ENCODE data around the gene STX12. TPM values are rescaled to one million over a fixed set of nuclear protein-coding genes. Genes with fewer than 3 reads are reported as not detected.
"Not testable (repeated sequence)": the region's sequence is repeated elsewhere in the genome, so short reads cannot be mapped to it uniquely, and the experiment has no call there.

STX12 gene
- total RNA-seq, 2 donors from 2014 or later = 22.6 to 26.7 TPM

DNA sequence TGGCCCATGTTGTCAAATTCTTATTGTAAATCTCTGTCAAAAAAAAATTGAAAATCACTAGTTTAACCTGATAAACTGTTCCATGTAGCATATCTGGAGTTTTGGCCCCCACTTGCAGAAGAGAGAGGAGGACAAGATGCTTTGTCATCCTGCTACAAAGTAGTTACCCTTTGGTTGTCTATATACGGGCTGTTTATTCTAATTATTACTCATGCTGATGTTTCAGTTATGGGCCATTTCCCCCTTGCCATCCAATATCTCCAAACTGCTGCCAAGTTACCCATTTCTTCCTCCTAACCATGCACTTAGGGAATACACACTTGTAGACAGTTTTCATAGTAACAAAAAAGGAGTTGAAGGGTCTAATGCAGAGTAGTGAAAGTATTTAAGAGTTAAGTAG is 22.6 kb downstream of the STX12 start:
- intact Hi-C loops (cut with DNase I) = no loop called here
- TF ChIP-seq POLR2A (IDR thresholded peaks at IDR 0.05) = no peak
- TF ChIP-seq, protein P1, sequence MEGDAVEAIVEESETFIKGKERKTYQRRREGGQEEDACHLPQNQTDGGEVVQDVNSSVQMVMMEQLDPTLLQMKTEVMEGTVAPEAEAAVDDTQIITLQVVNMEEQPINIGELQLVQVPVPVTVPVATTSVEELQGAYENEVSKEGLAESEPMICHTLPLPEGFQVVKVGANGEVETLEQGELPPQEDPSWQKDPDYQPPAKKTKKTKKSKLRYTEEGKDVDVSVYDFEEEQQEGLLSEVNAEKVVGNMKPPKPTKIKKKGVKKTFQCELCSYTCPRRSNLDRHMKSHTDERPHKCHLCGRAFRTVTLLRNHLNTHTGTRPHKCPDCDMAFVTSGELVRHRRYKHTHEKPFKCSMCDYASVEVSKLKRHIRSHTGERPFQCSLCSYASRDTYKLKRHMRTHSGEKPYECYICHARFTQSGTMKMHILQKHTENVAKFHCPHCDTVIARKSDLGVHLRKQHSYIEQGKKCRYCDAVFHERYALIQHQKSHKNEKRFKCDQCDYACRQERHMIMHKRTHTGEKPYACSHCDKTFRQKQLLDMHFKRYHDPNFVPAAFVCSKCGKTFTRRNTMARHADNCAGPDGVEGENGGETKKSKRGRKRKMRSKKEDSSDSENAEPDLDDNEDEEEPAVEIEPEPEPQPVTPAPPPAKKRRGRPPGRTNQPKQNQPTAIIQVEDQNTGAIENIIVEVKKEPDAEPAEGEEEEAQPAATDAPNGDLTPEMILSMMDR (IDR thresholded peaks at IDR 0.05) = no peak
- H3K4me3 ChIP-seq = no peak overlapping the region
- no peak for ATAC-seq
- WGBS, 2 donors = 58 to 61% methylated on average over 1 of the region's 1 CpG
- H3K27me3 ChIP-seq = no peaks in the 10 kb centered on the region
- DNase-seq = no peak
- H3K27ac ChIP-seq = no peak overlapping the region
- H3K9me3 ChIP-seq = no peaks in the 10 kb centered on the region
- no peaks in the 10 kb centered on the region for H3K4me1 ChIP-seq
- H3K36me3 ChIP-seq (replicated peaks in 1 of 2; ENCODE audit: insufficient read depth in 1 of 2, low read depth in 2 of 2) = peaks cover 0 to 23% of the 10 kb centered on the region in 2 donors

DNA sequence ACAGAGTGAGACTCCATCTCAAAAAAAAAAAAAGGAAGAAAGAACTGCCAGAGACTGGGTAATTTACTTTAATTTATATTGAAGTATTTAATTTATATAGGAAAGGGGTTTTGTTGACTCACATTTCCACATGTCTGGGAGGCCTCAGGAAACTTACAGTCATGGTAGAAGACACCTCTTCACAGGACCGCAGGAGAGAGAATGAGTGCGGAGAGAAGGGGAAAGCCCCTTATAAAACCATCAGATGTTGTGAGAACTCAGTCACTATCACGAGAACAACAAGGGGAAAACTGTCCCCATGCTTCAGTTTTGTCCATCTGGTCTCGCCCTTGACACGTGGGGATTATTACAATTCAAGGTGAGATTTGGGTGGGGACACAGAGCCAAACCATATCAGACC is 31.8 kb downstream of the STX12 start:
- Histone ChIP-seq H3K27ac (no peak overlapping the region), H3K27me3 (no peaks in the 10 kb centered on the region), H3K36me3 (replicated peaks in 1 of 2; ENCODE audit: insufficient read depth in 1 of 2, low read depth in 2 of 2) (peaks cover 0 to 13% of the 10 kb centered on the region in 2 donors), H3K9me3 (no peaks in the 10 kb centered on the region), H3K4me1 (no peaks in the 10 kb centered on the region), H3K4me3 (no peak overlapping the region)
- ATAC-seq (no peak), DNase-seq (no peak)
- WGBS, 2 donors = 90% methylated on average over 5 of the region's 5 CpGs
- TF ChIP-seq, protein P1 (IDR thresholded peaks at IDR 0.05) = no peak
- no peak for TF ChIP-seq POLR2A (IDR thresholded peaks at IDR 0.05)
- intact Hi-C loops (cut with DNase I) = no loop called here

DNA sequence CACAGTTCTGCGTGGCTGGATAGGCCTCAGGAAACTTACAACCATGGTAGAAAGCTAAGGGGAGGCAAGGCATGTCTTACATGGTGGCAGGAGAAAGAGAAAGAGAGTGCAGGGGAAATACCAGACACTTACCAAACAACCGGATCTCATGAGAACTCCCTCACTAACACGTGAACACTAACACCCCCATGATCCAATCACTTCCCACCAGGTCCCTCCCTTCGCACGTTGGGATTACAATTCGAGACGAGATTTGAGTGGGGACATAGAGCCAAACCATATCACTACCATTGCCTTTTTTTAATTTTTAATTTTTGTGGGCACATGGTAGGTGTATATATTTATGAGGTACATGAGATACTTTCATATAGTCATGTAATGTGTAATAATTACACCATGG is 33.7 kb downstream of the STX12 start:
- Histone ChIP-seq H3K27ac (no peak overlapping the region), H3K9me3 (no peaks in the 10 kb centered on the region), H3K27me3 (no peaks in the 10 kb centered on the region), H3K4me3 (no peak overlapping the region), H3K4me1 (no peaks in the 10 kb centered on the region), H3K36me3 (replicated peaks in 1 of 2; ENCODE audit: insufficient read depth in 1 of 2, low read depth in 2 of 2) (peaks cover 0 to 13% of the 10 kb centered on the region in 2 donors)
- WGBS, 2 donors = 91 to 94% methylated on average over 7 of the region's 7 CpGs
- intact Hi-C loops (cut with DNase I) = no loop called here
- DNase-seq (no peak), ATAC-seq (no peak)
- no peak for TF ChIP-seq POLR2A (IDR thresholded peaks at IDR 0.05)
- TF ChIP-seq, protein P1 (IDR thresholded peaks at IDR 0.05) = no peak

DNA sequence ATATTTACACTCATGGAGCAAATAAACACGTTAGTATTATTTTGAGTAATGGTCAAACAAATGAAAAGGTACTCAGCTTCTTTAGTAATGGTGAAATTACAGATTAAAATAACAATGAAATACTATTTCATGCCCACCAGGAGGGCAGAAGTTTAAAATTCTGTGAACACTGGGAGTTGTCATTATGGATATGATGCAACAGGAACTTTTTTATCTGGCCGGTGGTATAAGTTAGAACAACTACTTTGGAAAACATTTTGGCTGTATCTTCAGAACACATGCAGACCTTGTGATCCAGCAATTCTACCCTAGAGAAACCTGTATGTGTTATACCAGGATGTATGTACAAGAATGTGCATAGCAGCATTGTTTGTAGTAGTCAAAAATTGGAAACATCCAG is 34.4 kb downstream of the STX12 start:
- Histone ChIP-seq H3K4me1 (no peaks in the 10 kb centered on the region), H3K36me3 (replicated peaks in 1 of 2; ENCODE audit: insufficient read depth in 1 of 2, low read depth in 2 of 2) (peaks cover 0 to 8% of the 10 kb centered on the region in 2 donors)
- 61 to 70% methylated on average over 2 of the region's 2 CpGs for WGBS, 2 donors

DNA sequence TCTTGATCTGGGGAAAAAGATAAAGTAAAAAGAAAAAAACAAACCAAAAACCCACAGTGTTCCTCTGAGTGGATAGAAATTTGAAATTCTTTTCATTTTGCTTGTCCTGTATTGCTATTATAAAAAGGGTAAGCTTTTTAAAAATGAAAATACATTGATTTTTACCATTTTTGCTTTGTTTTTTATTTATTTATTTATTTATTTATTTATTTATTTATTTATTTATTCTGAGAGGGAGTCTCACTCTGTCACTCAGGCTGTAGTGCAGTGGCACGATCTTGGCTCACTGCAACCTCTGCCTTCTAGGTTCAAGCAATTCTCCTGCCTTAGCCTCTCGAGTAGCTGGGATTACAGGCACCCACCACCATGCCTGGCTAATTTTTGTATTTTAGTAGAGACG is 35.1 kb downstream of the STX12 start:
- H3K9me3 ChIP-seq; H3K36me3 ChIP-seq (replicated peaks in 1 of 2; ENCODE audit: insufficient read depth in 1 of 2, low read depth in 2 of 2); H3K4me3 ChIP-seq; DNase-seq; H3K4me1 ChIP-seq; H3K27ac ChIP-seq; H3K27me3 ChIP-seq; intact Hi-C loops (cut with DNase I); ATAC-seq: not testable (repeated sequence)
- WGBS, 2 donors = 93 to 96% methylated on average over 3 of the region's 3 CpGs

More for the DNA sequence above, 34.4 kb downstream of the STX12 start:
- Histone ChIP-seq H3K4me3 (no peak overlapping the region), H3K27me3 (no peaks in the 10 kb centered on the region), H3K27ac (no peak overlapping the region), H3K9me3 (no peaks in the 10 kb centered on the region)
- TF ChIP-seq, protein P1 (IDR thresholded peaks at IDR 0.05) = no peak
- no peak for TF ChIP-seq POLR2A (IDR thresholded peaks at IDR 0.05)
- no peak for DNase-seq
- ATAC-seq = no peak
- intact Hi-C loops (cut with DNase I) = no loop called here

Measured in body of pancreas (tissue), 4 donors.